Lower lobe of right lung (tissue), 2 donors: ENCODE data around the gene COMT. TPM values are rescaled to one million over a fixed set of nuclear protein-coding genes. Genes with fewer than 3 reads are reported as not detected.

Source experiments
- ATAC-seq, 2 donors: fragments of 200-7000 bp; cut with Tn5 transposase; one replicate each; pipeline ENCODE4 v1.9.1; 2020 to 2022; ENCODE audit warnings: mild to moderate bottlenecking in 2 of 2, moderate library complexity in 2 of 2
- DNase-seq: peaks from one replicate; pipeline ENCODE4 v3.0.0-alpha.2; 2020
- H3K27ac ChIP-seq: fragments of 200-600 bp; one replicate; pipeline ENCODE4 v1.8.0; 2022
- H3K27me3 ChIP-seq: fragments of 200-600 bp; one replicate; pipeline ENCODE4 v1.8.0; 2022; ENCODE audit warnings: low read depth
- H3K36me3 ChIP-seq: fragments of 200-600 bp; one replicate; pipeline ENCODE4 v1.8.0; 2022; ENCODE audit warnings: mild to moderate bottlenecking
- H3K4me1 ChIP-seq: fragments of 200-600 bp; one replicate; pipeline ENCODE4 v1.8.0; 2022
- H3K4me3 ChIP-seq: fragments of 200-600 bp; one replicate; pipeline ENCODE4 v1.8.0; 2022; ENCODE audit warnings: mild to moderate bottlenecking
- H3K9me3 ChIP-seq: fragments of 200-600 bp; one replicate; pipeline ENCODE4 v1.8.0; 2022
- CTCF ChIP-seq: fragments of 200-600 bp; IDR thresholded peaks from one replicate; pipeline ENCODE4 v1.8.0; 2022; ENCODE audit warnings: antibody characterized with exemption, mild to moderate bottlenecking
- intact Hi-C: fragments of 100-400 bp; cut with DNase I; formaldehyde crosslinking; loops from one replicate; pipeline ENCODE4 v1.11.0; 2022
- total RNA-seq: library from RNA; stranded (reverse); fragmentation: NEBNext Ultra II Directional; extraction: Animal tissue kit (Norgen Biotek cat#: 25700); gene quantifications from one replicate; pipeline ENCODE4 v1.2.1, GENCODE V29; 2021
- donor health status: DM: no; HTN: yes; CAD: no; lungs with severe emphysema.

Gene COMT
- total RNA-seq, 1 donor from 2014 or later = 235 TPM

GRCh38 chr22:19995611-19996339 is 54.2 kb downstream of the COMT start:
- Histone ChIP-seq H3K4me3 (no peak overlapping the region), H3K4me1 (peaks cover 28% of the 10 kb centered on the region), H3K27ac (peak overlapping the region; percentile 60), H3K27me3 (no peaks in the 10 kb centered on the region), H3K9me3 (no peaks in the 10 kb centered on the region), H3K36me3 (no peaks in the 10 kb centered on the region)
- intact Hi-C loops = no loop called here
- no peak for DNase-seq
- peak; percentile 45 to 57 for ATAC-seq
- no peak for TF ChIP-seq CTCF

DNA sequence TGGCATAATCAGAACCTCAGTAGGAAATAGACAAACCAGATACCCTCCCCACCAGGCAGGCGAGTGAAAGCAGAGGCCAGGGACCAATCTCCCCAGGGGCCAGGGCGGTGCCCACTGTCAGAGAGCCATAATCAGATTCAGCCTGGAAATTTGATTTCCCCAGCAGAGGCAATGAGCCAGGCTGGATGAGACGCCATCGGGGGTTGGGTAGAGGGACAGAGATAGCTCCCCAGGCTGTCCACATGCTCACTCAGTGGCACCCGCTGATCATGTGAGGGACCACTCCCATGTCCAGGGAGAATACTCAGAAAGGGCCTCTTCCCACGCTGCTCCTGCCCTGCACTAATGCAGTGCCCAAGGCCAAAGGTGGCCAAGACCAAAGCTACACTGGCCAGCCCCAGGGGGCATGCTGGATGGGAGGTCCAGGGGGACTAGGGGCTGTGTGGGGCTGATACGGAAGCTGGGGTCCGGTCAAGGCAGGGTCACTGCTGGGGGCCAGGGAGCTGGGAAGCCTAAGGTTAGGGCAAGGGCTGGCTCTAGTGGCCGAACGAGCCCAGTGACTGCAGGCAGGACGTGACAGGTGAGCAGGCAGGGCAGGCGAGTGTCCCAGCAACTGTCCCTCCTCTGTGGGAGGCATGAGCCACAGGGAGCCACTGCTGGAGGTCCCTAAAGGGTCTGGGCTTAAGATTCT is 55.3 kb downstream of the COMT start:
- Histone ChIP-seq H3K4me1 (peaks cover 28% of the 10 kb centered on the region), H3K27me3 (no peaks in the 10 kb centered on the region), H3K9me3 (no peaks in the 10 kb centered on the region), H3K4me3 (no peak overlapping the region), H3K36me3 (no peaks in the 10 kb centered on the region), H3K27ac (no peak overlapping the region)
- DNase-seq (no peak), ATAC-seq (no peak)
- TF ChIP-seq CTCF = no peak
- intact Hi-C loops = no loop called here

GRCh38 chr22:19997561-19998231 is 56.1 kb downstream of the COMT start:
- Histone ChIP-seq H3K27ac (no peak overlapping the region), H3K4me1 (peaks cover 28% of the 10 kb centered on the region), H3K36me3 (no peaks in the 10 kb centered on the region), H3K27me3 (no peaks in the 10 kb centered on the region), H3K9me3 (no peaks in the 10 kb centered on the region), H3K4me3 (no peak overlapping the region)
- intact Hi-C loops = no loop called here
- no peak for DNase-seq
- ATAC-seq = no peak
- TF ChIP-seq CTCF = no peak

DNA sequence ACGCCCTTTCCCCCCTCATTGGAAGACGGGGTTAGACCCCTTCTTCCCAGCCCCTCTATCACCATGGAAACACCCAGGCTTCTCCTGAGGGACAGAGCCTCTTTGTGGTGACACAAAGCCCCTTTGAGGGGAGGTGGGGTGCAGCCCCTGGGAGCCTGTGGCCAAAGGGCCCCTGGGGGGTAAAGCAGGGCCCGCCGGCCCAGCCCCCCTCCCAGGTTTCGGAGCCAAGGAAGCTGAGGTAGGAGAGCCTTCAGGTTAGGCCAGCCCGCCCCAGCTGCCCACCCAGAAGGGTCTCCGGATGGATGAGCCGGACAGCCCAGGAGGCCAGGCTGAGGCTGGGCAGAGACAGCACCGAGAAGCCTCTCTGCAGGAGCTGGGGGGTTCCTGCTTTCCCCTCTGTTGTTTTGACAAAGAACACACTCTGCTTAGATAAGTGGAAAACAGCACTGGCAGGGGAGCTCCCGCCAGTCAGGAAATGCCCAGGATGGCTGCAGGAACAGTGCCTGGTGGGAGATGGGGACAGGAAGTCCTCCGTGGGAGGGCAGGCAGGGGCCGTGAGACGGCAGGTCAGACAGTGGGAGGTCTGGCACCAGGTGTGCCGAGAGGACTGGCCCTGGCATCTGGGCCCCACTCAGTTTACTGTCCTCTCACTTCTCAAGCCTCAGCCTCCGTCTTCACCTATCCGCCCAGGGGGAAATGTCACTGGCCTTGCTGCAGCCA is 56.8 kb downstream of the COMT start:
- H3K27ac ChIP-seq = peak overlapping the region; percentile 24
- TF ChIP-seq CTCF = no peak
- no peak for DNase-seq
- H3K9me3 ChIP-seq = no peaks in the 10 kb centered on the region
- H3K4me3 ChIP-seq = no peak overlapping the region
- intact Hi-C loops = no loop called here
- no peak for ATAC-seq
- H3K4me1 ChIP-seq = peaks cover 28% of the 10 kb centered on the region
- no peaks in the 10 kb centered on the region for H3K36me3 ChIP-seq
- H3K27me3 ChIP-seq = no peaks in the 10 kb centered on the region

DNA sequence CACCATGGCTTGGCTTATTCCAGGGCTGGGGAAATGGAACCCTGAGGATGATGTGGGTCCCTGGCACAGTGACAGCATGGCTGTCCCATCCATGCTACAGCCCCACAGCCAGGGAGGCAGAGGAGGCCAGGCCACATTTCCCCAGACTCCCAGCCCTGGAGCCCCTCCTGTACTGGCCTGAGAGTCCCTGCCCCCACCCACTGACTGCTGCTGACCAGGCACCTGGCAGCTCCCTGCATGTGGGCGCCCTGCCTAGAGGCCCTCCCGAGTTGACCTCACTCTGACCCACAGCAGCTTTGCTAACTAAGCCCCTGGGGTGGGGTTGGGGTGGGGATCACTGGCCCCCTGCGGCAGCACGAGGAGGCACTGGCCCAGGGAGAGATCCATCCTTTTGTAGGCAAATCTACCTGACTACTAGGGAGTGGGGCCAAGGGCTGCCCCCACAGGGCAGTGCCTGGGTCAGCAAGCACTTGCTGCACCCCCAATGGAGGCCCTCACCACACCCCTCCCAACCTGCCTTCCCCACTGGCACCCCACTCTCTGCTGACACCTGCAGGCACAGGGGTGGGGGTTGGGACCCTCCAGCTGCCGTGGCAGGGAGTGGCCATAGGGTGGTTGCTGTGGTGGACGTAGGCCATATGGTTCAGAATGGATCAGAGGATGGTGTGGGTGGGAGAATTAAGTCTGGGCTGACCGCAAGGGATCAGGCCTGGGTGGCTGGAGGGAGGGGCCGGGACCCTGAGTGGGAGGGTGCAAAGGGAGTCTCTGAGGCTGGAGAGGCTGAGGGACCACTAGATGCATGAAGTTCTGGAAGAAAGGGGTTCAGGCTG is 57.6 kb downstream of the COMT start:
- Histone ChIP-seq H3K36me3 (no peaks in the 10 kb centered on the region), H3K4me1 (peaks cover 28% of the 10 kb centered on the region), H3K9me3 (no peaks in the 10 kb centered on the region), H3K27ac (peak overlapping the region; percentile 24), H3K27me3 (no peaks in the 10 kb centered on the region), H3K4me3 (no peak overlapping the region)
- intact Hi-C loops = no loop called here
- ATAC-seq (no peak), DNase-seq (no peak)
- TF ChIP-seq CTCF = no peak
